GM19455 (cell line): ENCODE results near the gene ADGRF1.
"Not testable (repeated sequence)": the region's sequence is repeated elsewhere in the genome, so short reads cannot be mapped to it uniquely, and the experiment has no call there.

Source experiments
- ATAC-seq: cut with Tn5 transposase; IDR thresholded peaks from one replicate; pipeline ENCODE4 v1.9.1; 2021; ENCODE audit not compliant: unreplicated experiment

Gene ADGRF1

GRCh38 chr6:47023573-47023972 is 18.6 kb downstream of the ADGRF1 start:
- no peak for ATAC-seq

GRCh38 chr6:47022191-47022590 is 19.9 kb downstream of the ADGRF1 start:
- no peak for ATAC-seq

GRCh38 chr6:47019941-47020340 is 22.2 kb downstream of the ADGRF1 start:
- ATAC-seq, result no peak

- ATAC-seq, result no peak
Measured at GRCh38 chr6:47016909-47017308, 25.2 kb downstream of the ADGRF1 start.

- no peak for ATAC-seq
Measured at GRCh38 chr6:47016261-47016660, 25.9 kb downstream of the ADGRF1 start.

- no peak for ATAC-seq
Measured at GRCh38 chr6:47014401-47014800, 27.7 kb downstream of the ADGRF1 start.

GRCh38 chr6:47009583-47009982 is 32.5 kb downstream of the ADGRF1 start:
- no peak for ATAC-seq

- no peak for ATAC-seq
Measured at GRCh38 chr6:47008397-47008763, 33.8 kb downstream of the ADGRF1 start.

- ATAC-seq, result no peak
Measured at GRCh38 chr6:47007657-47008396, 34.3 kb downstream of the ADGRF1 start.

- ATAC-seq, result no peak
Measured at GRCh38 chr6:47005486-47005885, 36.6 kb downstream of the ADGRF1 start.

GRCh38 chr6:47004463-47004862 is 37.7 kb downstream of the ADGRF1 start:
- no peak for ATAC-seq

GRCh38 chr6:47000842-47001241 is 41.3 kb downstream of the ADGRF1 start:
- no peak for ATAC-seq

- no peak for ATAC-seq
Measured at GRCh38 chr6:46998436-46999017, 43.6 kb downstream of the ADGRF1 start.

GRCh38 chr6:46997646-46998045 is 44.5 kb downstream of the ADGRF1 start:
- ATAC-seq, result no peak

GRCh38 chr6:46996860-46997641 is 45.1 kb downstream of the ADGRF1 start:
- no peak for ATAC-seq

GRCh38 chr6:46994933-46995332 is 47.2 kb downstream of the ADGRF1 start:
- no peak for ATAC-seq

- no peak for ATAC-seq
Measured at GRCh38 chr6:46993846-46994245, 48.3 kb downstream of the ADGRF1 start.

GRCh38 chr6:46992391-46992790 is 49.7 kb downstream of the ADGRF1 start:
- ATAC-seq, result not testable (repeated sequence)

- ATAC-seq, result not testable (repeated sequence)
Measured at GRCh38 chr6:46990818-46991510, 51.2 kb downstream of the ADGRF1 start.

- no peak for ATAC-seq
Measured at GRCh38 chr6:46990031-46990644, 52.0 kb downstream of the ADGRF1 start.

GRCh38 chr6:46989398-46989797 is 52.7 kb downstream of the ADGRF1 start:
- no peak for ATAC-seq
